GM12873 (cell line): ENCODE results near the gene TRIM33.

Experiments used
- CTCF ChIP-seq: IDR thresholded peaks from 2 replicates; pipeline ENCODE4 v1.5.1; 2012; ENCODE audit warnings: low read depth, mild to moderate bottlenecking, moderate library complexity, low read length, control low read depth; ENCODE audit not compliant: insufficient read depth; ENCODE audit errors: missing control alignments

Gene TRIM33

DNA sequence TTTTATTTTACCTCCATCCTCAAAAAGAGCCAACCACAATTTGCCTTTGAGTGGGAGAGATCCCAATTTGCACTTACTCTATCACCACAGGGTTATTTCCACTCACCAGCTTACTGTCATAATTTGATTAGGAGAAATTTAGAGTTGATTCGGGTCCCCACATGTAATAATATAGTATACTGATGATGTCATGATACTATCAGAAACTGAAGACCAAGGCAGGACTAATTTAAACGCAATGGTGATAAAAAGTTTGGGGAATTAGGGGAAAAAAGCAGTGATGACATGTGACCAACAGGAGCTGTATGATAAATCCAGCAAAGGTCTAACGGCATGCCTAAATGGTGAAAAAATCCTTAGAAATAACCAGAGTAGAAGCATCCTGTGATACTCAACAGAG is 54.4 kb downstream of the TRIM33 start:
- TF ChIP-seq CTCF, result no peak

- TF ChIP-seq CTCF, result no peak
Measured at GRCh38 chr1:114455102-114455785, 55.8 kb downstream of the TRIM33 start.

GRCh38 chr1:114454539-114454938 is 56.5 kb downstream of the TRIM33 start:
- TF ChIP-seq CTCF, result no peak

GRCh38 chr1:114453361-114453784 is 57.6 kb downstream of the TRIM33 start:
- TF ChIP-seq CTCF, result no peak

GRCh38 chr1:114448370-114449036 is 62.5 kb downstream of the TRIM33 start:
- TF ChIP-seq CTCF, result no peak

DNA sequence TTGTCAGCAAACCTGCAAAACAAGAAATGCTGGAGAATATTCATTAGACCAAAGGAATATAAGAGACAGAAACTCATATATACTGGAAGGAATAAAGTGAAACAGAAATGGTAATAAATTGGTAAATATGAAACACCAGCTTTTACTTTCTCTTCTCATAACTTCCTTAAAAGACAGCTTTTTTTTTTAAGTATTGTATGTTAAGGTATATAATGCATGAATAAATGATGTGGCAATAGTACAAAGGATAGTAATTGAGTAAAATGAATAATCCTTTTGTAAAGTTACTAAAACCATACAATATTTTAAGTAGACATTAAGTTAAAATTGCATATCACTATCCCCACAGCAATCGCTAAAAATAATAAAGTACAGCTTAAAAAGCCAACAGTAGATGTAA is 64.8 kb downstream of the TRIM33 start:
- TF ChIP-seq CTCF, result no peak

GRCh38 chr1:114441332-114441731 is 69.7 kb downstream of the TRIM33 start:
- no peak for TF ChIP-seq CTCF
